Breast epithelium (tissue), 3 donors: Measurements from ENCODE around the gene HIPK1.

Experiments
- POLR2A ChIP-seq: fragments of 450-650 bp; IDR thresholded peaks from one replicate; pipeline ENCODE4 v1.6.1; 2016; ENCODE audit warnings: antibody characterized with exemption, mild to moderate bottlenecking, moderate library complexity
- POLR2AphosphoS5 ChIP-seq, 3 donors: sonication (generic); formaldehyde crosslinking; IDR thresholded peaks; one replicate each; pipeline ENCODE4 v1.6.1; 2017; ENCODE audit warnings: antibody characterized with exemption in 3 of 3
- TF ChIP-seq, protein P1 (sequence below), 3 donors: fragments of 450-650 bp; IDR thresholded peaks; one replicate each; pipeline ENCODE4 v1.5.1; 2016 to 2017; ENCODE audit warnings: antibody characterized with exemption in 3 of 3, mild to moderate bottlenecking in 3 of 3, moderate library complexity in 3 of 3

DNA sequence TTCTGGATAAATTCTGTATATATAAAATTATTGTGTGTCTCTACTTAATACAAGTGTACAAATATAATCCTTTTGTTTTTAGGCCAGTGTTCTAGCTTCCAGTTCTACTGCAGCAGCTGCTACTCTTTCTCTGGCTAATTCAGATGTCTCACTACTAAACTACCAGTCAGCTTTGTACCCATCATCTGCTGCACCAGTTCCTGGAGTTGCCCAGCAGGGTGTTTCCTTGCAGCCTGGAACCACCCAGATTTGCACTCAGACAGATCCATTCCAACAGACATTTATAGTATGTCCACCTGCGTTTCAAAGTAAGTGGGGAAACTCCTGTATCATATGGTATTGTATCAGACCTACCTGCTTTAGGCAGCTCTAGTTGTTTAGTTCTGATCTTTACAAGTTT is 28.9 kb downstream of the HIPK1 start:
- TF ChIP-seq, protein P1, sequence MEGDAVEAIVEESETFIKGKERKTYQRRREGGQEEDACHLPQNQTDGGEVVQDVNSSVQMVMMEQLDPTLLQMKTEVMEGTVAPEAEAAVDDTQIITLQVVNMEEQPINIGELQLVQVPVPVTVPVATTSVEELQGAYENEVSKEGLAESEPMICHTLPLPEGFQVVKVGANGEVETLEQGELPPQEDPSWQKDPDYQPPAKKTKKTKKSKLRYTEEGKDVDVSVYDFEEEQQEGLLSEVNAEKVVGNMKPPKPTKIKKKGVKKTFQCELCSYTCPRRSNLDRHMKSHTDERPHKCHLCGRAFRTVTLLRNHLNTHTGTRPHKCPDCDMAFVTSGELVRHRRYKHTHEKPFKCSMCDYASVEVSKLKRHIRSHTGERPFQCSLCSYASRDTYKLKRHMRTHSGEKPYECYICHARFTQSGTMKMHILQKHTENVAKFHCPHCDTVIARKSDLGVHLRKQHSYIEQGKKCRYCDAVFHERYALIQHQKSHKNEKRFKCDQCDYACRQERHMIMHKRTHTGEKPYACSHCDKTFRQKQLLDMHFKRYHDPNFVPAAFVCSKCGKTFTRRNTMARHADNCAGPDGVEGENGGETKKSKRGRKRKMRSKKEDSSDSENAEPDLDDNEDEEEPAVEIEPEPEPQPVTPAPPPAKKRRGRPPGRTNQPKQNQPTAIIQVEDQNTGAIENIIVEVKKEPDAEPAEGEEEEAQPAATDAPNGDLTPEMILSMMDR (IDR thresholded peaks at IDR 0.05): no peak
- TF ChIP-seq POLR2A (no peak), POLR2AphosphoS5 (IDR thresholded peaks at IDR 0.05) (no peak)
